Peyer's patch (tissue), 4 donors: ENCODE measurements around the gene SNX10.

Source experiments
- POLR2A ChIP-seq, 2 donors: fragments of 450-650 bp; IDR thresholded peaks; one replicate each; pipeline ENCODE4 v1.5.1; 2017; ENCODE audit warnings: antibody characterized with exemption in 2 of 2, mild to moderate bottlenecking in 2 of 2, moderate library complexity in 2 of 2
- TF ChIP-seq, protein P1 (sequence below), 6 experiments: fragments of 450-650 bp in 4 of 6; fragments of 200-600 bp in 2 of 6; sonication (generic) in 1 of 6; IDR thresholded peaks; one replicate each; pipeline ENCODE4 v1.5.1; 2017 to 2019; ENCODE audit warnings: antibody characterized with exemption in 6 of 6, mild to moderate bottlenecking in 3 of 6, moderate library complexity in 1 of 6

DNA sequence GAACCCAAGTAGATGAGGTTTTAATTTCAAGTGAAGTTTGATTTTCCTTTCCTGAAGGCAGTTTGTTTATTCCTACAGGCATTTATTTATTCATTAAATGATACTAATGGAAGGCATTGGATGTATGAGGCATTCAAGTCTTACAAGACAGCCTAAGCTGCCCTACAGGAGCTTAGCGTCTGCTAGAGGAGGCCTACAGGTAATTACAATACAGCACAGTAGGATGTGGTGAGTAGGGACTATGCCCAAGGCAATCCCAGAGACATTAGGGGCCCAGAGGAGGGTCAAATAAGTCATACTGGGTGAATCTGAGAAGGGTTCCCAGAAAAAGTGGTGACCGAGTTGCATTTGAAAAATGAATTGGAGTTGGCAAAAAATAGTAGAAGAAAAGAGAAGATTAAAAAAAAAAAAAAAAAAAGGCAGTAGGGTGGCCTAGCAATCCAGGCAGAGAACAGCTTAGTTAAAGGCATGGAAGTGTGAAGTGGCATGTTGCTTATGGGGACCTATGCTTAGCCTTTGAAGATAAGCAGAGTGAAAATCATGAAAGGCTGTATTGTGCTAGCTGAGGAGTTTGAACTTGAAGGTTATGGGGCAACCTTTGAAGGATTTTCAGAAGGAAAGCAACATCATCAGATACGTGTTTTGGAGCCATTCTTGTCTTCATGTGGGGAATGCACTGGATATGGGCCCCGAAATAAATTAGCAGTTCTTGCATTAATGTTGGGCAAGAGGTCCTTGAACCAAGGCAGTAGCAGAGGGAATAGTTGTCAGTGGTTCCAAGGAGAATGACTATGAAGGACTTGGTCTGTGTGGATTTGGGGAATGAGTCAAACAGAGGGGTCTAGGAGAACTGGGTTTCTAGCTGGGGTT lies 65.5 kb downstream of the SNX10 start:
- TF ChIP-seq, protein P1, sequence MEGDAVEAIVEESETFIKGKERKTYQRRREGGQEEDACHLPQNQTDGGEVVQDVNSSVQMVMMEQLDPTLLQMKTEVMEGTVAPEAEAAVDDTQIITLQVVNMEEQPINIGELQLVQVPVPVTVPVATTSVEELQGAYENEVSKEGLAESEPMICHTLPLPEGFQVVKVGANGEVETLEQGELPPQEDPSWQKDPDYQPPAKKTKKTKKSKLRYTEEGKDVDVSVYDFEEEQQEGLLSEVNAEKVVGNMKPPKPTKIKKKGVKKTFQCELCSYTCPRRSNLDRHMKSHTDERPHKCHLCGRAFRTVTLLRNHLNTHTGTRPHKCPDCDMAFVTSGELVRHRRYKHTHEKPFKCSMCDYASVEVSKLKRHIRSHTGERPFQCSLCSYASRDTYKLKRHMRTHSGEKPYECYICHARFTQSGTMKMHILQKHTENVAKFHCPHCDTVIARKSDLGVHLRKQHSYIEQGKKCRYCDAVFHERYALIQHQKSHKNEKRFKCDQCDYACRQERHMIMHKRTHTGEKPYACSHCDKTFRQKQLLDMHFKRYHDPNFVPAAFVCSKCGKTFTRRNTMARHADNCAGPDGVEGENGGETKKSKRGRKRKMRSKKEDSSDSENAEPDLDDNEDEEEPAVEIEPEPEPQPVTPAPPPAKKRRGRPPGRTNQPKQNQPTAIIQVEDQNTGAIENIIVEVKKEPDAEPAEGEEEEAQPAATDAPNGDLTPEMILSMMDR (IDR thresholded peaks at IDR 0.05) = no peak
- TF ChIP-seq POLR2A (IDR thresholded peaks at IDR 0.05) = no peak
